PC-3 (cell line): ENCODE results near the gene MAPKAP1. TPM values are rescaled to one million over a fixed set of nuclear protein-coding genes. Genes with fewer than 3 reads are reported as not detected.

ENCODE experiments used
- ATAC-seq: fragments of 200-7000 bp; cut with Tn5 transposase; 2 replicates; pipeline ENCODE4 v1.9.1; 2020; ENCODE audit warnings: mild to moderate bottlenecking, moderate library complexity
- BruUV-seq: library from RNA; stranded (reverse); fragments of 400-500 nt; replicated peaks from 2 replicates; lab custom pipeline; 2021; lab: Mats Ljungman, UMichigan
- CTCF ChIA-PET: fragments of 300-600 bp; sonication (Branson Sonifier 250); formaldehyde crosslinking; loops from one replicate; lab custom pipeline; 2022; ENCODE audit warnings: antibody characterized with exemption; lab: Charles Lee
- POLR2A ChIA-PET: fragments of 300-600 bp; sonication (Branson Sonifier 250); formaldehyde crosslinking; loops from one replicate; lab custom pipeline; 2022; ENCODE audit warnings: antibody characterized with exemption; ENCODE audit not compliant: unreplicated experiment; lab: Charles Lee
- DNase-seq: peaks from one replicate; pipeline ENCODE4 v3.0.0-alpha.2; 2015
- H2AFZ ChIP-seq: fragments of 300-600 bp; sonication (generic); 2 replicates; pipeline ENCODE4 v1.6.0; 2016; ENCODE audit warnings: antibody characterized with exemption, low read length
- H3F3A ChIP-seq: fragments of 300-600 bp; sonication (generic); one replicate; pipeline ENCODE4 v1.6.0; 2017; ENCODE audit warnings: antibody characterized with exemption, low read length, control low read depth, mild to moderate bottlenecking; ENCODE audit not compliant: unreplicated experiment
- H3K27ac ChIP-seq: fragments of 300-600 bp; sonication (generic); 2 replicates; pipeline ENCODE4 v1.5.1; 2016; ENCODE audit warnings: mild to moderate bottlenecking, low read length
- H3K27me3 ChIP-seq: fragments of 300-600 bp; sonication (generic); 2 replicates; pipeline ENCODE4 v1.6.1; 2016; ENCODE audit warnings: low read length, mixed read lengths
- H3K36me3 ChIP-seq: fragments of 300-600 bp; sonication (generic); 2 replicates; pipeline ENCODE4 v1.6.1; 2016; ENCODE audit warnings: low read depth, mixed run types, low read length, mixed read lengths
- H3K4me1 ChIP-seq: fragments of 300-600 bp; sonication (generic); 2 replicates; pipeline ENCODE4 v1.5.1; 2016; ENCODE audit warnings: low read length; ENCODE audit not compliant: insufficient read depth
- H3K4me2 ChIP-seq: fragments of 300-600 bp; sonication (generic); 2 replicates; pipeline ENCODE4 v1.6.0; 2016; ENCODE audit warnings: low read length
- H3K4me3 ChIP-seq: fragments of 300-600 bp; sonication (generic); 2 replicates; pipeline ENCODE4 v1.5.1; 2016; ENCODE audit warnings: mild to moderate bottlenecking, low read length, mixed read lengths
- H3K79me2 ChIP-seq: fragments of 300-600 bp; sonication (generic); 2 replicates; pipeline ENCODE4 v1.6.1; 2017; ENCODE audit warnings: low read length, mixed read lengths
- H3K9ac ChIP-seq: fragments of 300-600 bp; sonication (generic); 2 replicates; pipeline ENCODE4 v1.6.0; 2016; ENCODE audit warnings: mild to moderate bottlenecking, low read length
- H3K9me2 ChIP-seq: fragments of 300-600 bp; sonication (generic); replicated peaks from 2 replicates; pipeline ENCODE4 v1.6.1; 2016; ENCODE audit warnings: mixed run types, low read length, mixed read lengths
- H3K9me3 ChIP-seq: fragments of 300-600 bp; sonication (generic); 2 replicates; pipeline ENCODE4 v1.6.1; 2016; ENCODE audit warnings: low read length, mixed read lengths
- H4K20me1 ChIP-seq: fragments of 300-600 bp; sonication (generic); 2 replicates; pipeline ENCODE4 v1.6.1; 2016; ENCODE audit warnings: low read length, mixed read lengths
- EZH2 ChIP-seq: fragments of 300-600 bp; sonication (generic); IDR thresholded peaks from one replicate; pipeline ENCODE4 v1.6.1; 2017; ENCODE audit warnings: antibody characterized with exemption, mild to moderate bottlenecking, low read length; ENCODE audit not compliant: unreplicated experiment
- EZH2phosphoT487 ChIP-seq: fragments of 300-600 bp; sonication (generic); IDR thresholded peaks from 2 replicates; pipeline ENCODE4 v1.6.1; 2018; ENCODE audit warnings: mild to moderate bottlenecking, antibody characterized with exemption, low read length, borderline replicate concordance
- intact Hi-C: fragments of 100-400 bp; cut with micrococcal nuclease; formaldehyde crosslinking; loops from 2 replicates; pipeline ENCODE4 v1.9.0; 2023
- total RNA-seq: library from RNA; depleted of rRNA; stranded (reverse); fragments of >200 nt; gene quantifications from 2 replicates; pipeline ENCODE4 v1.2.3, GENCODE V29; 2014
- TF ChIP-seq, protein P1 (sequence below): fragments of 300-600 bp; sonication (generic); conservative IDR thresholded peaks from 2 replicates; pipeline ENCODE4 v1.5.1; 2017; ENCODE audit warnings: antibody characterized with exemption, low read depth, mild to moderate bottlenecking, low read length

The MAPKAP1 gene
- total RNA-seq, 1 experiment from 2014 or later: 128 TPM

DNA sequence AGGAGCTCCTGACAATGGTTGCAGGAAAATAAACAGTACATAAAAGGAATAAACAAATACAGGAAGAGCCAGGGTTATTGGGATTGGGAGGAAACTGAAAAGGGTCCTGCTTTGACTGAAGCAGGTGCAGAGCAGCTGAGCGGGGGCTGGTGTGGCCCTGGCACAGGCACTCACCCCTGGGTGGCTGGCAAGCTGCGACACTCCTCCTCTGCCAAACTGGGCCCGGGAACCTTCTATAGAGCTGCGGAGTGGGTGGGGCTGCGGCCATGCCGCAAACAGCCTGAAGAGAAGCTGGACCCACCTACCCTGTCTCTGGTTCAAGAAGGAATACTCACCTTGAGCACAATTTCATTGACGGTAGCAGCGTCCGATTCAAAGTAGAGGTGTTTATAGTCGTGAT is 262.8 kb downstream of the MAPKAP1 start:
- no TSS peak for BruUV-seq
- Histone ChIP-seq H3K4me3 (no peak overlapping the region), H3K36me3 (no peaks in the 10 kb centered on the region), H3K4me2 (no peak overlapping the region), H3K27me3 (no peaks in the 10 kb centered on the region), H2AFZ (no peak overlapping the region), H3K9ac (no peak overlapping the region), H3K79me2 (no peaks in the 10 kb centered on the region), H4K20me1 (no peaks in the 10 kb centered on the region), H3F3A (no peaks in the 10 kb centered on the region), H3K4me1 (peaks cover under 1% of the 10 kb centered on the region; the same call in 1 of the 2 replicates), H3K9me2 (no peaks in the 10 kb centered on the region), H3K9me3 (no peaks in the 10 kb centered on the region), H3K27ac (no peak overlapping the region)
- intact Hi-C loops: no loop called here
- CTCF ChIA-PET: no interaction called here
- no peak for TF ChIP-seq EZH2phosphoT487
- no peak for TF ChIP-seq EZH2
- TF ChIP-seq, protein P1, sequence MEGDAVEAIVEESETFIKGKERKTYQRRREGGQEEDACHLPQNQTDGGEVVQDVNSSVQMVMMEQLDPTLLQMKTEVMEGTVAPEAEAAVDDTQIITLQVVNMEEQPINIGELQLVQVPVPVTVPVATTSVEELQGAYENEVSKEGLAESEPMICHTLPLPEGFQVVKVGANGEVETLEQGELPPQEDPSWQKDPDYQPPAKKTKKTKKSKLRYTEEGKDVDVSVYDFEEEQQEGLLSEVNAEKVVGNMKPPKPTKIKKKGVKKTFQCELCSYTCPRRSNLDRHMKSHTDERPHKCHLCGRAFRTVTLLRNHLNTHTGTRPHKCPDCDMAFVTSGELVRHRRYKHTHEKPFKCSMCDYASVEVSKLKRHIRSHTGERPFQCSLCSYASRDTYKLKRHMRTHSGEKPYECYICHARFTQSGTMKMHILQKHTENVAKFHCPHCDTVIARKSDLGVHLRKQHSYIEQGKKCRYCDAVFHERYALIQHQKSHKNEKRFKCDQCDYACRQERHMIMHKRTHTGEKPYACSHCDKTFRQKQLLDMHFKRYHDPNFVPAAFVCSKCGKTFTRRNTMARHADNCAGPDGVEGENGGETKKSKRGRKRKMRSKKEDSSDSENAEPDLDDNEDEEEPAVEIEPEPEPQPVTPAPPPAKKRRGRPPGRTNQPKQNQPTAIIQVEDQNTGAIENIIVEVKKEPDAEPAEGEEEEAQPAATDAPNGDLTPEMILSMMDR: no peak
- ATAC-seq (no peak), DNase-seq (no peak)
- POLR2A ChIA-PET: no interaction called here

DNA sequence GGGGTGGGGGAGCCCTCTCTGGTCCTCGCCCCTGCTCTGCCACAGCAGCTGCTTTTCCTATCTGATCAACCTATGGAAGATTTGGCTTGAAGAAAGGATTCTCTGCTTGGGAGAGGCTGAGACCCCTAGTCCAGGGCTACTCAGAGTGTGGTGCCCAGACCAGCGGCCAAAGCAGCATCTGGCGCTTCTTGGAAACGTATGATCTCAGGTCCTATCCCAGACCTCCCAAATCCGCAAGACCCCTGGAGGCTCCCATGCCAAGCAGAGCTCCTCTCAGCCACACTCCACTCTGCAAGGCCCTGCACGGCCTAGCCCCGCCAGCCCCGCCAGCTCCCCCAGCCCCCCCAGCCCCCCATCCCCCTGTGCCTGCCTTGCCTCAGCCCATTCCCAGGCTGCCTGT is 263.6 kb downstream of the MAPKAP1 start:
- no peak overlapping the region for H3K27ac ChIP-seq
- CTCF ChIA-PET: no interaction called here
- POLR2A ChIA-PET: no interaction called here
- H3K4me2 ChIP-seq: no peak overlapping the region
- intact Hi-C loops: no loop called here
- BruUV-seq: no TSS peak
- H3F3A ChIP-seq: no peaks in the 10 kb centered on the region
- TF ChIP-seq, protein P1: no peak
- TF ChIP-seq EZH2phosphoT487 (no peak), EZH2 (no peak)
- H3K27me3 ChIP-seq: no peaks in the 10 kb centered on the region
- no peaks in the 10 kb centered on the region for H3K9me2 ChIP-seq
- H3K79me2 ChIP-seq: no peaks in the 10 kb centered on the region
- no peak overlapping the region for H3K4me3 ChIP-seq
- no peaks in the 10 kb centered on the region for H4K20me1 ChIP-seq
- no peak overlapping the region for H2AFZ ChIP-seq
- ATAC-seq (no peak), DNase-seq (no peak)
- no peaks in the 10 kb centered on the region for H3K36me3 ChIP-seq
- no peaks in the 10 kb centered on the region for H3K9me3 ChIP-seq
- H3K4me1 ChIP-seq: no peaks in the 10 kb centered on the region
- H3K9ac ChIP-seq: no peak overlapping the region

DNA sequence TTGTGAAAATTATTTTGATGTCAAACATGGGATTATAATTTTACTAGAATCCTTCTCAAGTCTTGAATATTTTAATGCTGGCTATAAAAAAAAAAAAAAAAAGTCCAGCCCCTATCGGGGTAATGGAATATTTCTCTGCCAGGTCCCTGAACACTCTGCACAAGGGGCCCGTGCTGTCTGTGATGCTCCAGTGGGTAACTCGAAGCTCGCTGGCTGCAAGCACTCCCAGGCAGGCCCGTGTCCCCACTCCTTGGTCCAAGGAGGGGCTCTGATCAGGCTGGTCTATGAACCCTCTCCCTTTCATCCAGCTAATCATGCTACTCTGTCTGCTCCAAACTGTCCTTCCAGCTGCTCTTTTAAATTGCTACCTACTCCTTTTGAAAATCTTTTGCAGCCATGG is 264.6 kb downstream of the MAPKAP1 start:
- Histone ChIP-seq H3K9me3 (no peaks in the 10 kb centered on the region), H3K9ac (no peak overlapping the region), H3K9me2 (no peaks in the 10 kb centered on the region), H3K79me2 (no peaks in the 10 kb centered on the region), H3K27me3 (no peaks in the 10 kb centered on the region), H3K4me2 (no peak overlapping the region), H4K20me1 (no peaks in the 10 kb centered on the region), H3K36me3 (no peaks in the 10 kb centered on the region), H2AFZ (no peak overlapping the region), H3K4me1 (no peaks in the 10 kb centered on the region), H3K4me3 (no peak overlapping the region), H3F3A (no peaks in the 10 kb centered on the region), H3K27ac (no peak overlapping the region)
- DNase-seq: no peak
- ChIA-PET CTCF (no interaction called here), POLR2A (interaction anchor here (0.6 kb wide), 1 partner anchor 404 kb away, joined by 13 read pairs; no protein-coding TSS in a partner anchor)
- BruUV-seq: no TSS peak
- intact Hi-C loops: no loop called here
- TF ChIP-seq EZH2phosphoT487 (no peak), EZH2 (no peak)
- TF ChIP-seq, protein P1: no peak
- ATAC-seq: no peak
